HG03565 (cell line): ENCODE results near the gene NBEA.
"Not testable (repeated sequence)": the region's sequence is repeated elsewhere in the genome, so short reads cannot be mapped to it uniquely, and the experiment has no call there.

ENCODE experiments used
- ATAC-seq: cut with Tn5 transposase; IDR thresholded peaks from one replicate; pipeline ENCODE4 v1.9.1; 2021; ENCODE audit warnings: mild to moderate bottlenecking, moderate library complexity; ENCODE audit not compliant: unreplicated experiment

The NBEA gene

GRCh38 chr13:34944274-34944634 is 2.2 kb downstream of the NBEA start:
- no peak for ATAC-seq

- ATAC-seq = no peak
Observed at GRCh38 chr13:34944751-34945150, 2.7 kb downstream of the NBEA start.

GRCh38 chr13:34951528-34951927 is 9.5 kb downstream of the NBEA start:
- no peak for ATAC-seq

GRCh38 chr13:34959489-34959888 is 17.4 kb downstream of the NBEA start:
- no peak for ATAC-seq

- ATAC-seq = no peak
Observed at GRCh38 chr13:34964558-34964957, 22.5 kb downstream of the NBEA start.

GRCh38 chr13:34967851-34968562 is 25.9 kb downstream of the NBEA start:
- no peak for ATAC-seq

GRCh38 chr13:34969539-34969938 is 27.5 kb downstream of the NBEA start:
- ATAC-seq = not testable (repeated sequence)

- ATAC-seq = no peak
Observed at GRCh38 chr13:34970961-34971360, 28.9 kb downstream of the NBEA start.

- no peak for ATAC-seq
Observed at GRCh38 chr13:34971473-34971872, 29.4 kb downstream of the NBEA start.

- ATAC-seq = not testable (repeated sequence)
Observed at GRCh38 chr13:34985199-34985598, 43.1 kb downstream of the NBEA start.

- ATAC-seq = no peak
Observed at GRCh38 chr13:34988330-34988791, 46.3 kb downstream of the NBEA start.

GRCh38 chr13:34990399-34991214 is 48.5 kb downstream of the NBEA start:
- ATAC-seq = no peak

- ATAC-seq = no peak
Observed at GRCh38 chr13:34993470-34993869, 51.4 kb downstream of the NBEA start.

GRCh38 chr13:35003734-35004133 is 61.7 kb downstream of the NBEA start:
- not testable (repeated sequence) for ATAC-seq

- no peak for ATAC-seq
Observed at GRCh38 chr13:35005051-35005450, 63.0 kb downstream of the NBEA start.

GRCh38 chr13:35014606-35015213 is 72.6 kb downstream of the NBEA start:
- ATAC-seq = no peak

- no peak for ATAC-seq
Observed at GRCh38 chr13:35016362-35017112, 74.5 kb downstream of the NBEA start.

GRCh38 chr13:35025314-35025713 is 83.2 kb downstream of the NBEA start:
- no peak for ATAC-seq

- no peak for ATAC-seq
Observed at GRCh38 chr13:35028338-35028867, 86.3 kb downstream of the NBEA start.

GRCh38 chr13:35039012-35039411 is 96.9 kb downstream of the NBEA start:
- ATAC-seq = no peak

- ATAC-seq = no peak
Observed at GRCh38 chr13:35046587-35046986, 104.5 kb downstream of the NBEA start.
